GM12874 (cell line): ENCODE results near the gene TNN.

ENCODE experiments used
- CTCF ChIP-seq: IDR thresholded peaks from 2 replicates; pipeline ENCODE4 v1.5.1; 2011; ENCODE audit warnings: low read depth, mild to moderate bottlenecking, control low read depth, low read length, moderate library complexity; ENCODE audit not compliant: insufficient read depth

Gene TNN

GRCh38 chr1:175183586-175183985, 116.0 kb downstream of the TNN start:
- TF ChIP-seq CTCF = no peak

GRCh38 chr1:175185903-175186302, 118.3 kb downstream of the TNN start:
- no peak for TF ChIP-seq CTCF

GRCh38 chr1:175186433-175187160, 119.0 kb downstream of the TNN start:
- no peak for TF ChIP-seq CTCF

- no peak for TF ChIP-seq CTCF
Measured at GRCh38 chr1:175188936-175189335, 121.3 kb downstream of the TNN start.

- TF ChIP-seq CTCF = no peak
Measured at GRCh38 chr1:175191659-175192058, 124.0 kb downstream of the TNN start.

GRCh38 chr1:175192111-175192629, 124.5 kb downstream of the TNN start:
- TF ChIP-seq CTCF = no peak

GRCh38 chr1:175192630-175193526, 125.2 kb downstream of the TNN start, which contains the start of gene KIAA0040:
Gene KIAA0040 (minus strand): TSS chr1:175192776. CDS start chr1:175161013, 31,763 bp downstream.
- peak; percentile 16; the same call in 1 of the 2 replicates for TF ChIP-seq CTCF
